GM12878 (cell line): ENCODE measurements around the gene CFDP1. TPM values are rescaled to one million over a fixed set of nuclear protein-coding genes. Genes with fewer than 3 reads are reported as not detected.

Source experiments
- ATAC-seq: fragments of 200-7000 bp; cut with Tn5 transposase; 3 replicates; pipeline ENCODE4 v1.9.1; 2020; ENCODE audit warnings: mild to moderate bottlenecking, moderate library complexity
- BruUV-seq: library from RNA; stranded (reverse); fragments of 400-500 nt; replicated peaks from 2 replicates; lab custom pipeline; 2021; lab: Mats Ljungman, UMichigan
- CTCF ChIA-PET: fragments of 300-600 bp; sonication (Branson Sonifier 250); formaldehyde crosslinking; extraction: SDS; loops from one replicate; lab custom pipeline; 2021; ENCODE audit warnings: inconsistent platforms; lab: Yijun Ruan, JAX
- POLR2A ChIA-PET: fragments of 350-600 bp; formaldehyde crosslinking; extraction: SDS; loops from one replicate; lab custom pipeline; 2021; ENCODE audit warnings: inconsistent platforms; lab: Charles Lee
- RAD21 ChIA-PET: fragments of 300-600 bp; sonication (Branson Sonifier 250); formaldehyde crosslinking; loops from one replicate; lab custom pipeline; 2023; ENCODE audit warnings: antibody characterized with exemption; ENCODE audit not compliant: unreplicated experiment; lab: Charles Lee
- SMC1A ChIA-PET: fragments of 300-600 bp; sonication (Branson Sonifier 250); formaldehyde crosslinking; loops from one replicate; lab custom pipeline; 2023; ENCODE audit not compliant: unreplicated experiment, uncharacterized antibody; lab: Charles Lee
- DNase-seq: peaks from one replicate; pipeline ENCODE4 v3.0.0-alpha.2; 2011; ENCODE audit warnings: low read depth, low spot score
- FAIRE-seq: peaks from 3 replicates; lab custom pipeline; 2011; peaks lifted over from hg19 to GRCh38; lab: Jason Lieb, UNC
- H2AFZ ChIP-seq: 2 replicates; pipeline ENCODE4 v1.6.0; 2011; ENCODE audit warnings: low read depth, low read length, control low read depth; ENCODE audit not compliant: control insufficient read depth
- H3K27ac ChIP-seq: 2 replicates; pipeline ENCODE4 v1.5.1; 2011; ENCODE audit warnings: control low read depth; ENCODE audit not compliant: control insufficient read depth, insufficient read depth
- H3K27me3 ChIP-seq, 2 experiments: replicated peaks in 1 of 2; 2 replicates each; pipeline versions ENCODE4 v1.6.0 to v1.6.1; 2011; ENCODE audit warnings: low read length in 1 of 2; ENCODE audit not compliant: control insufficient read depth in 2 of 2, insufficient read depth in 2 of 2
- H3K36me3 ChIP-seq, 2 experiments: 2 replicates each; pipeline ENCODE4 v1.5.1; 2011; ENCODE audit warnings: low read length in 1 of 2; ENCODE audit not compliant: control insufficient read depth in 2 of 2, insufficient read depth in 2 of 2
- H3K4me1 ChIP-seq: 2 replicates; pipeline ENCODE4 v1.6.1; 2011; ENCODE audit warnings: mild to moderate bottlenecking, low read length, moderate library complexity, mixed read lengths; ENCODE audit not compliant: control insufficient read depth, insufficient read depth
- H3K4me2 ChIP-seq: 2 replicates; pipeline ENCODE4 v1.6.0; 2011; ENCODE audit warnings: control low read depth; ENCODE audit not compliant: control insufficient read depth, insufficient read depth
- H3K4me3 ChIP-seq: fragments of 200-600 bp; sonication (generic); 2 replicates; pipeline ENCODE4 v1.5.1; 2016
- H3K79me2 ChIP-seq: 2 replicates; pipeline ENCODE4 v1.6.0; 2011; ENCODE audit warnings: low read length; ENCODE audit not compliant: control insufficient read depth, insufficient read depth
- H3K9ac ChIP-seq: 2 replicates; pipeline ENCODE4 v1.8.0; 2011; ENCODE audit warnings: low read length, control low read depth, mixed read lengths; ENCODE audit not compliant: control insufficient read depth, insufficient read depth
- H3K9me3 ChIP-seq: replicated peaks from 3 replicates; pipeline ENCODE4 v1.5.1; 2011; ENCODE audit warnings: mild to moderate bottlenecking, low read length; ENCODE audit not compliant: control insufficient read depth, insufficient read depth
- H4K20me1 ChIP-seq: 2 replicates; pipeline ENCODE4 v1.6.0; 2011; ENCODE audit not compliant: control insufficient read depth, insufficient read depth
- CBX3 ChIP-seq: fragments of 200-600 bp; sonication (generic); IDR thresholded peaks from 2 replicates; pipeline ENCODE4 v1.6.1; 2016; ENCODE audit warnings: low read depth, borderline replicate concordance
- CHD2 ChIP-seq: IDR thresholded peaks from 2 replicates; pipeline ENCODE4 v1.6.1; 2011; ENCODE audit warnings: low read depth, low read length, improper control_type of control experiment, borderline replicate concordance
- KDM1A ChIP-seq: fragments of 200-600 bp; sonication (generic); IDR thresholded peaks from 2 replicates; pipeline ENCODE4 v1.6.1; 2016; ENCODE audit warnings: borderline replicate concordance
- MEF2B ChIP-seq: fragments of 450-650 bp; IDR thresholded peaks from 2 replicates; pipeline ENCODE4 v1.6.1; 2018; ENCODE audit warnings: mild to moderate bottlenecking, moderate library complexity; ENCODE audit not compliant: partially characterized antibody, poor library complexity, severe bottlenecking
- POU2F2 ChIP-seq: IDR thresholded peaks from 3 replicates; pipeline ENCODE4 v1.6.1; 2011; ENCODE audit warnings: low read depth, mild to moderate bottlenecking, low read length, borderline replicate concordance
- SMAD5 ChIP-seq: IDR thresholded peaks from 2 replicates; pipeline ENCODE4 v1.6.1; 2016; ENCODE audit warnings: antibody characterized with exemption, low read depth
- SMARCA5 ChIP-seq: fragments of 450-650 bp; IDR thresholded peaks from 2 replicates; pipeline ENCODE4 v1.6.1; 2017; ENCODE audit warnings: mild to moderate bottlenecking
- ZZZ3 ChIP-seq: IDR thresholded peaks from 2 replicates; pipeline ENCODE4 v1.6.1; 2011; ENCODE audit warnings: low read depth; ENCODE audit not compliant: control insufficient read depth, insufficient read length
- WGBS: methylation state at CpG from one replicate; pipeline ENCODE4 v1.1.6; 2016; ENCODE audit warnings: low lambda C conversion rate; ENCODE audit not compliant: insufficient replicate concordance, insufficient coverage; ENCODE audit errors: missing lambda C conversion rate; 5-methylcytosine and 5-hydroxymethylcytosine counted together
- in situ Hi-C: fragments of 300-500 bp; cut with MboI; formaldehyde crosslinking; loops from 9 replicates; pipeline ENCODE4 v1.14.3; 2018; ENCODE audit warnings: mixed read lengths
- intact Hi-C: fragments of 100-400 bp; cut with micrococcal nuclease; formaldehyde crosslinking; loops from one replicate; pipeline ENCODE4 v1.14.2; 2022; ENCODE audit not compliant: unreplicated experiment
- polyA plus RNA-seq, 11 experiments: library from polyadenylated mRNA; depleted of rRNA in 4 of 11; unstranded in 6 of 11; stranded (reverse) in 5 of 11; fragments of >200 nt; fragmentation: Nextera tagmentation in 4 of 11; fragmentation: Illumina TruSeq in 1 of 11; extraction: Ambion mirVana in 4 of 11; extraction: Trizol in 1 of 11; gene quantifications; 1 replicate in 1 of 11; 2 replicates in 10 of 11; pipeline versions ENCODE4 v1.2.1 to v1.2.3, GENCODE V29; 2011 to 2016; ENCODE audit warnings: inconsistent platforms in 2 of 11, missing spikeins in 2 of 11, low read depth in 1 of 11
- total RNA-seq, 4 experiments: library from RNA; depleted of rRNA in 3 of 4; stranded (reverse); fragments of >200 nt in 3 of 4; fragmentation: Illumina TruSeq in 1 of 4; extraction: Trizol in 1 of 4; gene quantifications; 2 replicates each; pipeline versions ENCODE4 v1.2.1 to v1.2.3, GENCODE V29; 2013 to 2021
- TF ChIP-seq, protein P1 (sequence below): fragments of 150-350 bp; IDR thresholded peaks from 2 replicates; pipeline ENCODE4 v1.6.1; 2014; ENCODE audit warnings: mild to moderate bottlenecking, low read depth, low read length
- TF ChIP-seq, protein P2 (sequence below): IDR thresholded peaks from 2 replicates; pipeline ENCODE4 v1.6.1; 2012; ENCODE audit warnings: low read depth, low read length, improper control_type of control experiment
- TF ChIP-seq, protein P3 (sequence below): fragments of 450-650 bp; IDR thresholded peaks from 2 replicates; pipeline ENCODE4 v1.6.1; 2017; ENCODE audit warnings: mild to moderate bottlenecking, moderate library complexity
- TF ChIP-seq, protein P4 (sequence below): IDR thresholded peaks from 2 replicates; pipeline ENCODE4 v1.6.1; 2011; ENCODE audit warnings: borderline replicate concordance, low read depth, mild to moderate bottlenecking, moderate library complexity, low read length; ENCODE audit not compliant: insufficient read depth, poor library complexity, severe bottlenecking

The CFDP1 gene
- total and polyA plus RNA-seq, 10 of the 15 experiments (the other 5 are each of a cell fraction or from before 2014, with no cell fraction given), result 22.3 to 64.8 (median 36.7) TPM

DNA sequence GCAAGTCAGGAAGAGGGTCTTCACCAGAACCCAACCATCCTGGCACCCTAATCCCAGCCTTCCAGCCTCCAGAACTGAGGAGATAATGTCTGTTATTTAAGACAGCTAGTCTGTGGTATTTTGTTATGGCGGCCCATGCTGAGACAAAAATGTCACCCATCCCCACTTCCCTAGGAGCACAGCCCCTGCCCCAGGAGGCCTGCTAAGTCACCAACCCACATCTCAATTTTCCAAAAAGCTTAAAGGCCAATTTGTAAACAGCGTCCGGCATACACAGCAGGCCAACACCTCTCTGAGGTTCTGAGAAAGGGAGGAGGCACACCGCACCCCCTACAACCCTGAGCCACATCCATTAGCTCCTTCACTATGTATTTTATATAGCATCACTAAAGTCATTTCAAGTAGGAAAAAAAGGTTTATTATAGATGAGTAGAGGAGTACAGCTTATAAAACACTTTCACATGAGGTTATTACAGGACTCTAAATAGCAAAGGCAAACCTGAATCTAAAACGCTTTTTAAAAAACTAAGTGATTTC lies 24.2 kb upstream of the CFDP1 start:
- RAD21 ChIA-PET, result interaction anchor here (0.8 kb wide), 1 partner anchor 13 kb away, joined by 3 read pairs; no protein-coding TSS in a partner anchor
- no peak for DNase-seq
- Histone ChIP-seq H3K36me3 (peaks cover 0 to 2% of the 10 kb centered on the region in 2 experiments; a peak in 2 of 4 replicates), H3K27me3 (no peaks in the 10 kb centered on the region)
- in situ Hi-C loops, result loop anchor here (5.0 to 25.0 kb wide), 2 partner anchors 50 to 1730 kb away; partner anchors contain the start of genes MON1B and SYCE1L
- 89% methylated on average over 5 of the region's 5 CpGs for WGBS
- no peak for TF ChIP-seq SMAD5
- no peak for TF ChIP-seq SMARCA5
- TF ChIP-seq KDM1A, result no peak
- TF ChIP-seq, protein P1, sequence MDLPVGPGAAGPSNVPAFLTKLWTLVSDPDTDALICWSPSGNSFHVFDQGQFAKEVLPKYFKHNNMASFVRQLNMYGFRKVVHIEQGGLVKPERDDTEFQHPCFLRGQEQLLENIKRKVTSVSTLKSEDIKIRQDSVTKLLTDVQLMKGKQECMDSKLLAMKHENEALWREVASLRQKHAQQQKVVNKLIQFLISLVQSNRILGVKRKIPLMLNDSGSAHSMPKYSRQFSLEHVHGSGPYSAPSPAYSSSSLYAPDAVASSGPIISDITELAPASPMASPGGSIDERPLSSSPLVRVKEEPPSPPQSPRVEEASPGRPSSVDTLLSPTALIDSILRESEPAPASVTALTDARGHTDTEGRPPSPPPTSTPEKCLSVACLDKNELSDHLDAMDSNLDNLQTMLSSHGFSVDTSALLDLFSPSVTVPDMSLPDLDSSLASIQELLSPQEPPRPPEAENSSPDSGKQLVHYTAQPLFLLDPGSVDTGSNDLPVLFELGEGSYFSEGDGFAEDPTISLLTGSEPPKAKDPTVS, result no peak
- TF ChIP-seq, protein P2, sequence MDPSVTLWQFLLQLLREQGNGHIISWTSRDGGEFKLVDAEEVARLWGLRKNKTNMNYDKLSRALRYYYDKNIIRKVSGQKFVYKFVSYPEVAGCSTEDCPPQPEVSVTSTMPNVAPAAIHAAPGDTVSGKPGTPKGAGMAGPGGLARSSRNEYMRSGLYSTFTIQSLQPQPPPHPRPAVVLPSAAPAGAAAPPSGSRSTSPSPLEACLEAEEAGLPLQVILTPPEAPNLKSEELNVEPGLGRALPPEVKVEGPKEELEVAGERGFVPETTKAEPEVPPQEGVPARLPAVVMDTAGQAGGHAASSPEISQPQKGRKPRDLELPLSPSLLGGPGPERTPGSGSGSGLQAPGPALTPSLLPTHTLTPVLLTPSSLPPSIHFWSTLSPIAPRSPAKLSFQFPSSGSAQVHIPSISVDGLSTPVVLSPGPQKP, result no peak
- TF ChIP-seq CHD2, result no peak
- no peak for TF ChIP-seq ZZZ3
- no peak for TF ChIP-seq CBX3
- TF ChIP-seq MEF2B, result no peak
- TF ChIP-seq, protein P3, sequence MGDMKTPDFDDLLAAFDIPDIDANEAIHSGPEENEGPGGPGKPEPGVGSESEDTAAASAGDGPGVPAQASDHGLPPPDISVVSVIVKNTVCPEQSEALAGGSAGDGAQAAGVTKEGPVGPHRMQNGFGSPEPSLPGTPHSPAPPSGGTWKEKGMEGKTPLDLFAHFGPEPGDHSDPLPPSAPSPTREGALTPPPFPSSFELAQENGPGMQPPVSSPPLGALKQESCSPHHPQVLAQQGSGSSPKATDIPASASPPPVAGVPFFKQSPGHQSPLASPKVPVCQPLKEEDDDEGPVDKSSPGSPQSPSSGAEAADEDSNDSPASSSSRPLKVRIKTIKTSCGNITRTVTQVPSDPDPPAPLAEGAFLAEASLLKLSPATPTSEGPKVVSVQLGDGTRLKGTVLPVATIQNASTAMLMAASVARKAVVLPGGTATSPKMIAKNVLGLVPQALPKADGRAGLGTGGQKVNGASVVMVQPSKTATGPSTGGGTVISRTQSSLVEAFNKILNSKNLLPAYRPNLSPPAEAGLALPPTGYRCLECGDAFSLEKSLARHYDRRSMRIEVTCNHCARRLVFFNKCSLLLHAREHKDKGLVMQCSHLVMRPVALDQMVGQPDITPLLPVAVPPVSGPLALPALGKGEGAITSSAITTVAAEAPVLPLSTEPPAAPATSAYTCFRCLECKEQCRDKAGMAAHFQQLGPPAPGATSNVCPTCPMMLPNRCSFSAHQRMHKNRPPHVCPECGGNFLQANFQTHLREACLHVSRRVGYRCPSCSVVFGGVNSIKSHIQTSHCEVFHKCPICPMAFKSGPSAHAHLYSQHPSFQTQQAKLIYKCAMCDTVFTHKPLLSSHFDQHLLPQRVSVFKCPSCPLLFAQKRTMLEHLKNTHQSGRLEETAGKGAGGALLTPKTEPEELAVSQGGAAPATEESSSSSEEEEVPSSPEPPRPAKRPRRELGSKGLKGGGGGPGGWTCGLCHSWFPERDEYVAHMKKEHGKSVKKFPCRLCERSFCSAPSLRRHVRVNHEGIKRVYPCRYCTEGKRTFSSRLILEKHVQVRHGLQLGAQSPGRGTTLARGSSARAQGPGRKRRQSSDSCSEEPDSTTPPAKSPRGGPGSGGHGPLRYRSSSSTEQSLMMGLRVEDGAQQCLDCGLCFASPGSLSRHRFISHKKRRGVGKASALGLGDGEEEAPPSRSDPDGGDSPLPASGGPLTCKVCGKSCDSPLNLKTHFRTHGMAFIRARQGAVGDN, result no peak
- TF ChIP-seq, protein P4, sequence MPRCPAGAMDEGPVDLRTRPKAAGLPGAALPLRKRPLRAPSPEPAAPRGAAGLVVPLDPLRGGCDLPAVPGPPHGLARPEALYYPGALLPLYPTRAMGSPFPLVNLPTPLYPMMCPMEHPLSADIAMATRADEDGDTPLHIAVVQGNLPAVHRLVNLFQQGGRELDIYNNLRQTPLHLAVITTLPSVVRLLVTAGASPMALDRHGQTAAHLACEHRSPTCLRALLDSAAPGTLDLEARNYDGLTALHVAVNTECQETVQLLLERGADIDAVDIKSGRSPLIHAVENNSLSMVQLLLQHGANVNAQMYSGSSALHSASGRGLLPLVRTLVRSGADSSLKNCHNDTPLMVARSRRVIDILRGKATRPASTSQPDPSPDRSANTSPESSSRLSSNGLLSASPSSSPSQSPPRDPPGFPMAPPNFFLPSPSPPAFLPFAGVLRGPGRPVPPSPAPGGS, result no peak
- TF ChIP-seq POU2F2, result no peak
- TF ChIP-seq, all 136 proteins: peak for 0
- SMC1A ChIA-PET, result interaction anchor here (1.2 kb wide), 1 partner anchor 14 kb away, joined by 5 read pairs; no protein-coding TSS in a partner anchor
- CTCF ChIA-PET, result interaction anchor here (2.3 to 2.4 kb wide), 2 partner anchors 13 to 258 kb away, joined by 6 to 7 read pairs; no protein-coding TSS in a partner anchor
- FAIRE-seq (no peak), ATAC-seq (no peak)
- Histone ChIP-seq H3K4me1 (peaks cover 6% of the 10 kb centered on the region), H3K27ac (no peak overlapping the region), H3K79me2 (peaks cover 59% of the 10 kb centered on the region), H3K9ac (no peak overlapping the region), H3K4me3 (no peak overlapping the region), H4K20me1 (no peaks in the 10 kb centered on the region), H3K9me3 (no peaks in the 10 kb centered on the region), H2AFZ (no peak overlapping the region), H3K4me2 (no peak overlapping the region)
- intact Hi-C loops, result no loop called here
- no TSS peak for BruUV-seq
- POLR2A ChIA-PET, result interaction anchor here (0.5 to 1.0 kb wide), 3 partner anchors 8 to 66 kb away, joined by 3 to 4 read pairs (median 4); no protein-coding TSS in a partner anchor
